ENCODE results near the gene RTN4RL1. TPM values are rescaled to one million over a fixed set of nuclear protein-coding genes. Genes with fewer than 3 reads are reported as not detected.

RTN4RL1 gene
- total RNA-seq, 1 donor: 1.1 TPM

DNA sequence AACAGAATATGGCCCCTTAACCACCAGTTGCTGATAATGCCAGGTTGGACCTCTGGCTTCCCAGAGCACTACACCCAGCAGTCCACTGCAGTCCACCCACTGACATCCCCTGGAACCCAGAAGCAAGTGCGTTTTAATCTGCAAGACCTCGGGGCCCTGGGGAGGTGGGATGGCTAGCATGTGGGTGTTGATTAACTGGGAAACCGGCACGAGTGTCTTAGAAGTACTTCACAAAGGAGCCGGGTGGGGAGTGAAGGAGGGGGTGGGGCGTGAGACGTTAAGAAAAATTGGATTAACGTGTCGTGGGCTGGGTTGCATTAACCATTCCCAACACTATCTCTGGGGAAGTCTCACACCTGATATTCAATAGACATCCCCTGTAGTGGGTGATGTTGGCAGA lies 23.7 kb upstream of the RTN4RL1 start:
- Histone ChIP-seq H3K4me1 (ENCODE audit: insufficient read depth, low read length) (peaks cover 20% of the 10 kb centered on the region), H3K79me2 (ENCODE audit: insufficient read depth, low read length) (peaks cover 5% of the 10 kb centered on the region), H3K9me3 (ENCODE audit: low read depth, low read length) (no peaks in the 10 kb centered on the region), H2AFZ (ENCODE audit: low read length) (no peak overlapping the region), H3K27ac (ENCODE audit: low read depth, low read length) (peak overlapping the region; percentile 88), H3K4me3 (ENCODE audit: insufficient read depth, low read length) (peak overlapping the region; percentile 89), H3K27me3 (ENCODE audit: insufficient read depth, low read length) (peaks cover 7% of the 10 kb centered on the region), H4K20me1 (ENCODE audit: insufficient read depth, low read length) (no peaks in the 10 kb centered on the region), H3K4me2 (ENCODE audit: insufficient read depth, low read length) (peak overlapping the region; percentile 100), H3K36me3 (ENCODE audit: insufficient read depth, low read length) (peaks cover 5% of the 10 kb centered on the region)
- no peak for TF ChIP-seq CTCF (IDR thresholded peaks at IDR 0.05; ENCODE audit: extremely low read depth, low read depth, low read length)
- no peak for DNase-seq (ENCODE audit: insufficient read length, low spot score, missing footprints)

DNA sequence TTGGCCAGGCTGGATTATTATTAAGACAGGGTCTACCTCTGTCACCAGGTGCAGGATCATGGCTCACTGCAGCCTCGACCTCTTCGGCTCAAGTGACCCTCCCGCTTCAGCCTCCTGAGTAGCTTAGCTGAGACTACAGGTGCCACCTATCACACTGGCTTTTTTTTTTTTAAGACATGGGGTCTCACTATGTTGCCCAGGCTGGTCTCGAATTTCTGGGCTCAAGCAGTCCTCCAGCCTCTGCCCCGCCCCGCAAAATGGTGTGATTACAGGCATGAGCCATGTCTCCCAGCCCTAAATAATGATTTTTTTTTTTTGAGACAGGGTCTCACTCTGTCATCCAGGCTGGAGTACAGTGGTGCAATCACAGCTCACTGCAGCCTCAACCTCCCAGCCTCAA lies 22.5 kb upstream of the RTN4RL1 start:
- H3K27ac ChIP-seq (ENCODE audit: low read depth, low read length): no peak overlapping the region
- no peak overlapping the region for H3K4me2 ChIP-seq (ENCODE audit: insufficient read depth, low read length)
- no peak overlapping the region for H2AFZ ChIP-seq (ENCODE audit: low read length)
- peaks cover 17% of the 10 kb centered on the region for H3K36me3 ChIP-seq (ENCODE audit: insufficient read depth, low read length)
- H3K9me3 ChIP-seq (ENCODE audit: low read depth, low read length): no peaks in the 10 kb centered on the region
- no peak for DNase-seq (ENCODE audit: insufficient read length, low spot score, missing footprints)
- H4K20me1 ChIP-seq (ENCODE audit: insufficient read depth, low read length): no peaks in the 10 kb centered on the region
- no peak overlapping the region for H3K4me3 ChIP-seq (ENCODE audit: insufficient read depth, low read length)
- H3K4me1 ChIP-seq (ENCODE audit: insufficient read depth, low read length): peaks cover 32% of the 10 kb centered on the region
- no peak for TF ChIP-seq CTCF (IDR thresholded peaks at IDR 0.05; ENCODE audit: extremely low read depth, low read depth, low read length)
- peaks cover 14% of the 10 kb centered on the region for H3K79me2 ChIP-seq (ENCODE audit: insufficient read depth, low read length)
- peaks cover 7% of the 10 kb centered on the region for H3K27me3 ChIP-seq (ENCODE audit: insufficient read depth, low read length)

GRCh38 chr17:2044263-2044894 lies 19.2 kb upstream of the RTN4RL1 start:
- Histone ChIP-seq H3K36me3 (ENCODE audit: insufficient read depth, low read length) (peaks cover 31% of the 10 kb centered on the region), H2AFZ (ENCODE audit: low read length) (no peak overlapping the region), H3K9me3 (ENCODE audit: low read depth, low read length) (no peaks in the 10 kb centered on the region), H4K20me1 (ENCODE audit: insufficient read depth, low read length) (no peaks in the 10 kb centered on the region), H3K27me3 (ENCODE audit: insufficient read depth, low read length) (no peaks in the 10 kb centered on the region), H3K27ac (ENCODE audit: low read depth, low read length) (peak overlapping the region; percentile 30), H3K4me1 (ENCODE audit: insufficient read depth, low read length) (peaks cover 43% of the 10 kb centered on the region), H3K4me3 (ENCODE audit: insufficient read depth, low read length) (no peak overlapping the region), H3K4me2 (ENCODE audit: insufficient read depth, low read length) (no peak overlapping the region), H3K79me2 (ENCODE audit: insufficient read depth, low read length) (peaks cover 21% of the 10 kb centered on the region)
- no peak for DNase-seq (ENCODE audit: insufficient read length, low spot score, missing footprints)
- TF ChIP-seq CTCF (IDR thresholded peaks at IDR 0.05; ENCODE audit: extremely low read depth, low read depth, low read length): no peak

GRCh38 chr17:2043785-2044184 lies 18.7 kb upstream of the RTN4RL1 start:
- H3K36me3 ChIP-seq (ENCODE audit: insufficient read depth, low read length): peaks cover 32% of the 10 kb centered on the region
- TF ChIP-seq CTCF (IDR thresholded peaks at IDR 0.05; ENCODE audit: extremely low read depth, low read depth, low read length): no peak
- H3K4me3 ChIP-seq (ENCODE audit: insufficient read depth, low read length): no peak overlapping the region
- H3K27ac ChIP-seq (ENCODE audit: low read depth, low read length): peak overlapping the region; percentile 80
- peak overlapping the region; percentile 82 for H3K4me2 ChIP-seq (ENCODE audit: insufficient read depth, low read length)
- no peaks in the 10 kb centered on the region for H3K27me3 ChIP-seq (ENCODE audit: insufficient read depth, low read length)
- no peaks in the 10 kb centered on the region for H4K20me1 ChIP-seq (ENCODE audit: insufficient read depth, low read length)
- H3K4me1 ChIP-seq (ENCODE audit: insufficient read depth, low read length): peaks cover 38% of the 10 kb centered on the region
- peak; percentile 95 for DNase-seq (ENCODE audit: insufficient read length, low spot score, missing footprints)
- H2AFZ ChIP-seq (ENCODE audit: low read length): no peak overlapping the region
- H3K79me2 ChIP-seq (ENCODE audit: insufficient read depth, low read length): peaks cover 21% of the 10 kb centered on the region
- H3K9me3 ChIP-seq (ENCODE audit: low read depth, low read length): no peaks in the 10 kb centered on the region
